Heart left ventricle (tissue), 16 donors: ENCODE measurements around the gene TRIM41. TPM values are rescaled to one million over a fixed set of nuclear protein-coding genes. Genes with fewer than 3 reads are reported as not detected.
A peak's percentile ranks its signal among the peaks of the same experiment; 100 is the strongest.

Experiments used
- ATAC-seq, 4 donors: fragments of 200-7000 bp; cut with Tn5 transposase; one replicate each; pipeline ENCODE4 v1.9.1; 2020 to 2022; ENCODE audit warnings: moderate library complexity in 4 of 4, mild to moderate bottlenecking in 3 of 4, moderate number of reproducible peaks in 1 of 4
- DNase-seq, 5 donors: peaks; one replicate each; pipeline ENCODE4 v3.0.0-alpha.2; 2020
- H3K27ac ChIP-seq, 12 donors: fragments of 200-600 bp; sonication (generic) in 4 of 12; one replicate each; pipeline versions ENCODE4 v1.5.0 to v1.8.0; 2016 to 2022; ENCODE audit warnings: mild to moderate bottlenecking in 2 of 12
- H3K27me3 ChIP-seq, 9 donors: fragments of 200-600 bp; sonication (generic) in 2 of 9; one replicate each; pipeline versions ENCODE4 v1.5.1 to v1.8.0; 2016 to 2022; ENCODE audit warnings: mild to moderate bottlenecking in 3 of 9
- H3K36me3 ChIP-seq, 9 donors: fragments of 200-600 bp; sonication (generic) in 2 of 9; one replicate each; pipeline versions ENCODE4 v1.5.0 to v1.8.0; 2018 to 2022; ENCODE audit warnings: mild to moderate bottlenecking in 2 of 9
- H3K4me1 ChIP-seq, 12 donors: fragments of 200-600 bp; sonication (generic) in 4 of 12; one replicate each; pipeline versions ENCODE4 v1.5.0 to v1.8.0; 2016 to 2022; ENCODE audit warnings: mild to moderate bottlenecking in 3 of 12
- H3K4me3 ChIP-seq, 12 donors: fragments of 200-600 bp; sonication (generic) in 4 of 12; one replicate each; pipeline versions ENCODE4 v1.5.0 to v1.8.0; 2017 to 2022; ENCODE audit warnings: mild to moderate bottlenecking in 9 of 12, moderate library complexity in 4 of 12
- H3K9me3 ChIP-seq, 12 donors: fragments of 200-600 bp; sonication (generic) in 4 of 12; one replicate each; pipeline versions ENCODE4 v1.5.0 to v1.8.0; 2016 to 2022; ENCODE audit warnings: mild to moderate bottlenecking in 1 of 12
- POLR2A ChIP-seq, 2 donors: fragments of 450-650 bp; IDR thresholded peaks; one replicate each; pipeline ENCODE4 v1.6.1; 2017; ENCODE audit warnings: antibody characterized with exemption in 2 of 2, mild to moderate bottlenecking in 2 of 2, moderate library complexity in 2 of 2
- WGBS, 4 donors: extraction: QIAGEN DNeasy Blood & Tissue Kit in 2 of 4; methylation state at CpG; one replicate each; pipeline versions ENCODE4 v1.1.5 to v1.1.7; 2013 to 2018; 5-methylcytosine and 5-hydroxymethylcytosine counted together
- intact Hi-C, 10 donors: fragments of 100-400 bp; cut with DNase I; formaldehyde crosslinking; loops; one replicate each; pipeline versions ENCODE4 v1.11.1 to v1.14.2; 2022
- polyA plus RNA-seq, 2 donors: library from polyadenylated mRNA; stranded (reverse); fragments of 200-250 nt; gene quantifications; one replicate each; pipeline ENCODE4 v1.2.3, GENCODE V29; 2013
- total RNA-seq, 9 donors: library from RNA; depleted of rRNA in 2 of 9; stranded (reverse); fragments of >200 nt in 2 of 9; fragmentation: NEBNext Ultra II Directional in 3 of 9; extraction: Animal tissue kit (Norgen Biotek cat#: 25700) in 3 of 9; gene quantifications; one replicate each; pipeline versions ENCODE4 v1.1.0 to v1.2.4, GENCODE V29; 2016 to 2023
- TF ChIP-seq, protein P1 (sequence below), 12 donors: fragments of 200-600 bp; sonication (generic) in 4 of 12; IDR thresholded peaks; one replicate each; pipeline versions ENCODE4 v1.5.0 to v1.8.0; 2018 to 2022; ENCODE audit warnings: antibody characterized with exemption in 12 of 12, mild to moderate bottlenecking in 5 of 12
- donor health status: ischemic (EF 13 %, LVEDD 7.1; RV severe dilation, severe dysfunction).
- donor health status: healthy with polysubstance abuse.
- donor health status: DM: no; HTN: yes; CAD: no.
- donor health status: DM: no; HTN: no; CAD: no.
- donor health status: ischemic (EF 25% LVEDD 6.9; RV normal size, moderate dysfunction).
- donor health status: ischemic (EF 25% LVEDD 5.7; RV mildly dilated, moderate dysfunction).
- donor health status: healthy.
- donor health status: DM: yes; HTN: yes; CAD: no.
- donor health status: ischemic (EF 35%, LVEDD 5.7; RV mildly dilated, moderate dysfunction).
- donor health status: nonischemic (EF 11% LVEDD 7.7; RV severe dilation, severe dysfunction).
- donor health status: DM: yes; HTN: yes; CAD: no.
- donor health status: PGD.
- donor health status: ischemic (EF 29% LVEDD 5.4; RV normal size, mild dysfunction).
- donor health status: nonischemic (EF 23%, LVEDD 6.1; RV moderate dilation, normal function).

Gene TRIM41
- total and polyA plus RNA-seq, 11 donors: 12.3 to 27.3 (median 22.4) TPM

DNA sequence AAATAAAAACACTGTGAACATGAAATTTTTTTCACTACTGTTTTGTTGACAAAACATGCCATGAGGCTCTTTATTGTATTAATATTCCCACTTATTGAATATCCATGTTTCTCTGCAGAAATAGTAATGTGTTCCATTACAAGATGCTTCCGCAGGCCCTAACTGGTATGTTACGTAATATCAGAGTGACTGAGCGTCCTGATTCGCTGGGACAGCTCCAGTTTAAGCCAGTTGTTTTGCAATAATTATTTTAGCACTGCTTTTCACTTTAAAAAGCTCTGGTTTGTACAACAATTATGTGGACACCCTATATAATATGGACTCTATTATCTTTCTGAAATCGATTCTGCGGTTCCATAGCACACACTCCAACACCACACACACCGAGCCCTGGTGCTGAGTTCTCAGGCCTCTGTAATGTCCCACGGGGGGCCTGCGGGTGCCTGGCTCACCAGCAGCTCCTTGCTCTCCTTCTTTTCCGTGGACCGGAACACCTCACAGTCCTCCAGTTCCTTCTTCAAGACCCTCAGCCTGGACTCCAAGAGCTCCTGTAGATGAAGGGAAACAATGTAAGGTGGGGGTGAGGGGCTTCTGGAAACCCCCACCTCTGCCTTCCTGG, 19.9 kb upstream of the TRIM41 start:
- no peak for TF ChIP-seq POLR2A (IDR thresholded peaks at IDR 0.05)
- TF ChIP-seq, protein P1, sequence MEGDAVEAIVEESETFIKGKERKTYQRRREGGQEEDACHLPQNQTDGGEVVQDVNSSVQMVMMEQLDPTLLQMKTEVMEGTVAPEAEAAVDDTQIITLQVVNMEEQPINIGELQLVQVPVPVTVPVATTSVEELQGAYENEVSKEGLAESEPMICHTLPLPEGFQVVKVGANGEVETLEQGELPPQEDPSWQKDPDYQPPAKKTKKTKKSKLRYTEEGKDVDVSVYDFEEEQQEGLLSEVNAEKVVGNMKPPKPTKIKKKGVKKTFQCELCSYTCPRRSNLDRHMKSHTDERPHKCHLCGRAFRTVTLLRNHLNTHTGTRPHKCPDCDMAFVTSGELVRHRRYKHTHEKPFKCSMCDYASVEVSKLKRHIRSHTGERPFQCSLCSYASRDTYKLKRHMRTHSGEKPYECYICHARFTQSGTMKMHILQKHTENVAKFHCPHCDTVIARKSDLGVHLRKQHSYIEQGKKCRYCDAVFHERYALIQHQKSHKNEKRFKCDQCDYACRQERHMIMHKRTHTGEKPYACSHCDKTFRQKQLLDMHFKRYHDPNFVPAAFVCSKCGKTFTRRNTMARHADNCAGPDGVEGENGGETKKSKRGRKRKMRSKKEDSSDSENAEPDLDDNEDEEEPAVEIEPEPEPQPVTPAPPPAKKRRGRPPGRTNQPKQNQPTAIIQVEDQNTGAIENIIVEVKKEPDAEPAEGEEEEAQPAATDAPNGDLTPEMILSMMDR (IDR thresholded peaks at IDR 0.05): no peak
- peaks cover 0 to 2% (median 0%) of the 10 kb centered on the region in 9 donors for H3K36me3 ChIP-seq
- WGBS, 4 donors: 77 to 87% (median 80%) methylated on average over 11 of the region's 11 CpGs
- H3K4me1 ChIP-seq: peaks cover 4 to 50% (median 16%) of the 10 kb centered on the region in 12 donors
- ATAC-seq (no peak), DNase-seq (no peak)
- H3K27me3 ChIP-seq: peaks cover 0 to 3% (median 0%) of the 10 kb centered on the region in 9 donors
- intact Hi-C loops: no loop called here
- H3K4me3 ChIP-seq: peak overlapping the region in 8 of 12 donors; percentile 4 to 74 (median 70)
- peak overlapping the region in 10 of 12 donors; percentile 27 to 90 (median 81) for H3K27ac ChIP-seq
- H3K9me3 ChIP-seq: no peaks in the 10 kb centered on the region

GRCh38 chr5:181203777-181204112, 19.3 kb upstream of the TRIM41 start:
- 15 to 33% (median 17%) methylated on average over 6 to 17 of the region's 17 CpGs for WGBS, 4 donors
- ATAC-seq (no peak), DNase-seq (no peak)

DNA sequence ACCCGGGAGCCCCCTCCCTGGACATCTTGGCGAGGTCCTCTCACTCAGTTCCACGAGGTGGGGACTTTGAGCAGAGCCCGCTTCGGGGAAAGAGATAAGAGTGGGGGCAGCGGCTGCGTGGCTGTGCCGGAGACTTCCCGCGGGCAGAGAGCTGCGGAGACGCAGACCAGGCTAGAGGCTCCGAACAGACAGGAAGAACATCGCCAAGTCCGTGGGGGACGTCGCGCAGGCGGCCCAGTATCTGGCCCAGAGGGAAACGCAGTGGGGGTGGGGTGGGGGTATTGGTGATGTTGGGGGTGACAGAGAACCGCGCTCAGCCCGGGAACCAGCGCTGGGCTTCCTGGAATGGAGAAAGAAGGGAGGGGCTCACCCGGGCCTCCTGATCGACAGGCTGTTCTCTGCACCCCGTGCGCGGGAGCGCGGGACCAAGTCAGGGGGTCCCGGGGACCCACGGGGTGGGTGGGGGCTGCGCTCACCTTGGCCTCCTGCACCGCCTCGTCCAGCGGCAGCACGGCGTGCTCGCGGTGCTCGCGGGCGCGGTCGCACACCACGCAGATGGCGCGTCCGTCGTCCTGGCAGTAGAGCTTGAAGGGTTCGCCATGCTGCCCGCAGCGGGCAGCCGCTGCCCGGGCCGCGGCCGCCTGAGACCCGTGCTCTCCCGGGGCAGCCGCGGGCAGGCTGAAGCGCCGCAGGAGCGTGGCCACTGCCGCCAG, 18.8 kb upstream of the TRIM41 start:
- peak in 1 of 5 donors; percentile 34 for DNase-seq
- intact Hi-C loops: no loop called here
- TF ChIP-seq POLR2A (IDR thresholded peaks at IDR 0.05): no peak
- TF ChIP-seq, protein P1 (IDR thresholded peaks at IDR 0.05): no peak
- WGBS, 4 donors: 0 to 1% (median 1%) methylated on average over 38 to 67 of the region's 67 CpGs
- peak overlapping the region in 11 of 12 donors; percentile 50 to 90 (median 82) for H3K27ac ChIP-seq
- peak overlapping the region; percentile 46 to 78 (median 70) for H3K4me3 ChIP-seq
- peak in 2 of 4 donors; percentile 1 to 4 for ATAC-seq
- H3K4me1 ChIP-seq: peaks cover 4 to 52% (median 16%) of the 10 kb centered on the region in 12 donors
- H3K36me3 ChIP-seq: peaks cover 0 to 2% (median 0%) of the 10 kb centered on the region in 9 donors
- no peaks in the 10 kb centered on the region for H3K9me3 ChIP-seq
- H3K27me3 ChIP-seq: peaks cover 0 to 3% (median 0%) of the 10 kb centered on the region in 9 donors

More at GRCh38 chr5:181203777-181204112, 19.3 kb upstream of the TRIM41 start:
- peaks cover 4 to 52% (median 16%) of the 10 kb centered on the region in 12 donors for H3K4me1 ChIP-seq
- H3K27ac ChIP-seq: peak overlapping the region in 11 of 12 donors; percentile 27 to 90 (median 82)
- intact Hi-C loops: no loop called here
- no peaks in the 10 kb centered on the region for H3K9me3 ChIP-seq
- H3K27me3 ChIP-seq: peaks cover 0 to 3% (median 0%) of the 10 kb centered on the region in 9 donors
- peaks cover 0 to 2% (median 0%) of the 10 kb centered on the region in 9 donors for H3K36me3 ChIP-seq
- peak overlapping the region; percentile 46 to 78 (median 70) for H3K4me3 ChIP-seq
- TF ChIP-seq POLR2A (IDR thresholded peaks at IDR 0.05): no peak
- TF ChIP-seq, protein P1 (IDR thresholded peaks at IDR 0.05): no peak
